K562 (cell line): ENCODE results near the gene GARNL3. TPM values are rescaled to one million over a fixed set of nuclear protein-coding genes. Genes with fewer than 3 reads are reported as not detected.

Experiments used
- ATAC-seq: fragments of 200-7000 bp; cut with Tn5 transposase; 3 replicates; pipeline ENCODE4 v1.9.1; 2020; ENCODE audit warnings: moderate library complexity
- BruUV-seq: library from RNA; stranded (reverse); fragments of 400-500 nt; replicated peaks from 2 replicates; lab custom pipeline; 2021; lab: Mats Ljungman, UMichigan
- CTCF ChIA-PET: fragments of 300-600 bp; formaldehyde crosslinking; extraction: SDS; loops from one replicate; lab custom pipeline; 2021; ENCODE audit warnings: low intra/inter-chr PET ratio; lab: Yijun Ruan, JAX
- POLR2A ChIA-PET: fragments of 300-600, 350-650 bp; sonication (Branson Sonifier 250); formaldehyde crosslinking; extraction: SDS; loops from one replicate; lab custom pipeline; 2021; ENCODE audit warnings: antibody characterized with exemption, inconsistent platforms; lab: Yijun Ruan, JAX
- DNase-seq, 4 experiments: peaks; one replicate each; pipeline versions ENCODE4 v3.0.0 to v3.0.0-alpha.2; 2011 to 2018; ENCODE audit warnings: low spot score in 3 of 4, mixed read lengths in 3 of 4; ENCODE audit errors: extremely low read depth in 1 of 4
- FAIRE-seq: peaks from 2 replicates; lab custom pipeline; 2011; peaks lifted over from hg19 to GRCh38; lab: Jason Lieb, UNC
- H2AFZ ChIP-seq: 2 replicates; pipeline ENCODE4 v1.6.0; 2011; ENCODE audit warnings: low read depth, low read length, control low read depth, inconsistent platforms
- H3K27ac ChIP-seq: fragments of 200-600 bp; 3 replicates; pipeline ENCODE4 v1.8.0; 2011; ENCODE audit warnings: low read depth, mild to moderate bottlenecking, control low read depth, inconsistent platforms, low read length, moderate library complexity, mixed read lengths; ENCODE audit errors: extremely low read depth
- H3K27me3 ChIP-seq, 2 experiments: fragments of 300-600 bp in 1 of 2; 2 replicates in 1 of 2; 3 replicates in 1 of 2; pipeline versions ENCODE4 v1.6.0 to v1.8.0; 2011; ENCODE audit warnings: inconsistent platforms in 2 of 2, low read length in 2 of 2, mild to moderate bottlenecking in 1 of 2, mixed read lengths in 1 of 2, moderate library complexity in 1 of 2; ENCODE audit not compliant: control insufficient read depth in 2 of 2, insufficient read depth in 2 of 2
- H3K36me3 ChIP-seq: fragments of 300-600 bp; 3 replicates; pipeline ENCODE4 v1.8.0; 2011; ENCODE audit warnings: mild to moderate bottlenecking, low read length, inconsistent platforms; ENCODE audit not compliant: control insufficient read depth, insufficient read depth
- H3K4me1 ChIP-seq, 2 experiments: fragments of 200-600 bp in 1 of 2; replicated peaks in 1 of 2; 2 replicates in 1 of 2; 3 replicates in 1 of 2; pipeline versions ENCODE4 v1.5.1 to v1.8.0; 2011; ENCODE audit warnings: inconsistent platforms in 2 of 2, low read length in 2 of 2, mild to moderate bottlenecking in 1 of 2, mixed read lengths in 1 of 2, moderate library complexity in 1 of 2; ENCODE audit not compliant: control insufficient read depth in 2 of 2, insufficient read depth in 2 of 2
- H3K4me2 ChIP-seq: 2 replicates; pipeline ENCODE4 v1.6.1; 2011; ENCODE audit warnings: low read length, control low read depth, inconsistent platforms, mixed read lengths; ENCODE audit not compliant: insufficient read depth
- H3K4me3 ChIP-seq: fragments of 200-600 bp; sonication (generic), shearing (Covaris generic); 2 replicates; pipeline ENCODE4 v1.5.1; 2016; ENCODE audit warnings: control low read depth, inconsistent platforms
- H3K79me2 ChIP-seq: fragments of 200-600 bp; 3 replicates; pipeline ENCODE4 v1.8.0; 2011; ENCODE audit warnings: low read length, inconsistent platforms; ENCODE audit not compliant: control insufficient read depth, insufficient read depth
- H3K9ac ChIP-seq, 2 experiments: 2 replicates each; pipeline versions ENCODE4 v1.6.0 to v1.6.1; 2011; ENCODE audit warnings: low read depth in 2 of 2, low read length in 2 of 2, control low read depth in 1 of 2, inconsistent platforms in 1 of 2, mild to moderate bottlenecking in 1 of 2, mixed read lengths in 1 of 2; ENCODE audit not compliant: insufficient read depth in 1 of 2
- H3K9me1 ChIP-seq: one replicate; pipeline ENCODE4 v1.6.0; 2011; ENCODE audit warnings: inconsistent platforms, mild to moderate bottlenecking, low read length, moderate library complexity; ENCODE audit not compliant: control insufficient read depth, insufficient read depth
- H3K9me3 ChIP-seq: replicated peaks from 2 replicates; pipeline ENCODE4 v1.5.1; 2011; ENCODE audit warnings: low read depth, low read length, inconsistent platforms; ENCODE audit not compliant: control insufficient read depth, insufficient read depth
- H4K20me1 ChIP-seq: replicated peaks from 2 replicates; pipeline ENCODE4 v1.6.1; 2011; ENCODE audit warnings: low read length, inconsistent platforms, mixed read lengths; ENCODE audit not compliant: control insufficient read depth, insufficient read depth
- FIP1L1 ChIP-seq: fragments of 200-400 bp; formaldehyde crosslinking; IDR thresholded peaks from 2 replicates; pipeline ENCODE4 v1.6.1; 2018; ENCODE audit warnings: mild to moderate bottlenecking, low read depth, low read length; ENCODE audit not compliant: poor library complexity, severe bottlenecking
- PKNOX1 ChIP-seq: fragments of 450-650 bp; IDR thresholded peaks from 2 replicates; pipeline ENCODE4 v1.6.1; 2016
- RAD21 ChIP-seq, 2 experiments: fragments of 250-450 bp in 1 of 2; fragments of 450-650 bp in 1 of 2; sonication (Bioruptor Pico) in 1 of 2; formaldehyde crosslinking in 1 of 2; IDR thresholded peaks in 1 of 2; conservative IDR thresholded peaks in 1 of 2; 2 replicates each; pipeline versions ENCODE4 v1.4.0 to v1.8.0; 2020 to 2022; ENCODE audit warnings: mild to moderate bottlenecking in 2 of 2, moderate library complexity in 1 of 2
- ZSCAN32 ChIP-seq: fragments of 450-650 bp; formaldehyde crosslinking; IDR thresholded peaks from 2 replicates; pipeline ENCODE4 v1.4.0; 2020; ENCODE audit warnings: mild to moderate bottlenecking, moderate library complexity
- WGBS: fragments of 100-300 bp; shearing (Covaris generic); methylation state at CpG from one replicate; pipeline ENCODE4 v1.1.6; 2016; ENCODE audit warnings: low coverage, mixed read lengths; ENCODE audit not compliant: insufficient coverage; ENCODE audit errors: missing lambda C conversion rate; 5-methylcytosine and 5-hydroxymethylcytosine counted together
- in situ Hi-C: fragments of 300-500 bp; cut with MboI; formaldehyde crosslinking; loops from 4 replicates; pipeline ENCODE4 v1.15.0; 2018; ENCODE audit warnings: inconsistent platforms, mixed read lengths
- intact Hi-C: fragments of 100-400 bp; cut with micrococcal nuclease; formaldehyde crosslinking; loops from 2 replicates; pipeline ENCODE4 v1.14.2; 2022
- polyA plus RNA-seq, 8 experiments: library from polyadenylated mRNA; depleted of rRNA in 4 of 8; stranded (reverse) in 5 of 8; unstranded in 3 of 8; fragments of >200 nt; fragmentation: Nextera tagmentation in 2 of 8; fragmentation: Illumina TruSeq in 1 of 8; extraction: Ambion mirVana in 2 of 8; extraction: Trizol in 1 of 8; gene quantifications; 2 replicates each; pipeline versions ENCODE4 v1.2.1 to v1.2.3, GENCODE V29; 2011 to 2014; ENCODE audit warnings: inconsistent platforms in 1 of 8, missing spikeins in 1 of 8
- total RNA-seq, 7 experiments: library from RNA; depleted of rRNA in 6 of 7; stranded (reverse); fragments of >200 nt in 6 of 7; fragmentation: Illumina TruSeq in 2 of 7; extraction: Trizol in 2 of 7; gene quantifications; 2 replicates each; pipeline versions ENCODE4 v1.2.1 to v1.2.3, GENCODE V29; 2011 to 2021; ENCODE audit warnings: low replicate concordance in 1 of 7
- TF ChIP-seq, protein P1 (sequence below), 3 experiments: IDR thresholded peaks in 2 of 3; conservative IDR thresholded peaks in 1 of 3; 2 replicates each; pipeline ENCODE4 v1.5.1; 2011 to 2012; ENCODE audit warnings: low read length in 3 of 3, mild to moderate bottlenecking in 3 of 3, control low read depth in 2 of 3, improper control_type of control experiment in 1 of 3, inconsistent platforms in 1 of 3, low read depth in 1 of 3, mixed read lengths in 1 of 3, moderate library complexity in 1 of 3; ENCODE audit not compliant: insufficient read depth in 2 of 3

The GARNL3 gene
- total and polyA plus RNA-seq, 9 of the 15 experiments (the other 6 are each of a cell fraction or from before 2014, with no cell fraction given): 0.35 to 2.7 (median 1.6) TPM

GRCh38 chr9:127309715-127310114 lies 45.1 kb downstream of the GARNL3 start:
- no peak overlapping the region for H2AFZ ChIP-seq
- FAIRE-seq (no peak), DNase-seq (no peak), ATAC-seq (no peak)
- no peaks in the 10 kb centered on the region for H4K20me1 ChIP-seq
- no peak overlapping the region for H3K9ac ChIP-seq
- no peaks in the 10 kb centered on the region for H3K9me1 ChIP-seq
- POLR2A ChIA-PET: interaction anchor here (1.2 kb wide), 2 partner anchors 18 to 47 kb away, joined by 3 to 5 read pairs; no protein-coding TSS in a partner anchor
- H3K79me2 ChIP-seq: no peaks in the 10 kb centered on the region
- no peaks in the 10 kb centered on the region for H3K36me3 ChIP-seq
- in situ Hi-C loops: no loop called here
- H3K27ac ChIP-seq: no peak overlapping the region
- BruUV-seq: no TSS peak
- WGBS: 3% methylated on average over 4 of the region's 4 CpGs
- TF ChIP-seq ZSCAN32: no peak
- TF ChIP-seq PKNOX1: 0 out of 2 replicates have a peak, but pooled peaks have one; percentile 8
- peaks cover 0 to 2% of the 10 kb centered on the region in 2 experiments; a peak in 1 of 5 replicates for H3K27me3 ChIP-seq
- intact Hi-C loops: loop anchor here (5.0 kb wide), 2 partner anchors 53 to 278 kb away; no protein-coding TSS in a partner anchor
- no peak overlapping the region for H3K4me2 ChIP-seq
- no peaks in the 10 kb centered on the region; a peak in 1 of 5 replicates for H3K4me1 ChIP-seq
- no peaks in the 10 kb centered on the region for H3K9me3 ChIP-seq
- CTCF ChIA-PET: no interaction called here
- no peak overlapping the region for H3K4me3 ChIP-seq

DNA sequence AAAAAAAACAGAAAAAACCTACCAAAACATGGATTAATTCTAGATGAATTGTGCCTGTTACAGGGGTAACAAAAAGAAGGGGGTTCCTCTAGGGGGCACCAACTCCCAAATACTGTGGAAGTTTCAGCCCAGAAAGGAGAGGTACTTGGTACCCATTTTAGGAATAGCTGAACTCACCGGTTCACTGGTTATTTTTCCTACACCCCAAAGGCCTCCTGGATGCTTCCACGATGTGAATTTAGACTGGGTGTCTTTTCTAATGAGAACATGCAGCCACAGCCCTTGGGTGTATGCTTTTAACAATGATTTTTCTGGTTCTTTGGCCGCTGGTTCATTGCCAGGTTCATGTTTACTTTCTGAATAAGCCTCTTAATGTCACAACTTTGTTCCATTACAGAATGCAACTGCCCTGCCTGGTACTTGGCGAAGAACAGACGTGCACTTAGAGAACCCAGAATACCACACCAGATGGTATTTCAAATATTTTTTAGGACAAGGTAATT lies 46.7 kb downstream of the GARNL3 start:
- DNase-seq (peak; percentile 25 to 45 (median 38)), ATAC-seq (peak; percentile 65; the same call in 1 of the 3 replicates), FAIRE-seq (no peak)
- 0 out of 2 replicates have a peak overlapping the region, but pooled peaks have one; percentile 53 for H2AFZ ChIP-seq
- H3K4me3 ChIP-seq: no peak overlapping the region
- no peaks in the 10 kb centered on the region for H3K36me3 ChIP-seq
- H3K79me2 ChIP-seq: no peaks in the 10 kb centered on the region
- H3K27ac ChIP-seq: no peak overlapping the region
- H4K20me1 ChIP-seq: no peaks in the 10 kb centered on the region
- no peaks in the 10 kb centered on the region; a peak in 1 of 5 replicates for H3K4me1 ChIP-seq
- in situ Hi-C loops (no loop called here), intact Hi-C loops (loop anchor here (5.0 kb wide), 2 partner anchors 51 to 276 kb away; no protein-coding TSS in a partner anchor)
- H3K9ac ChIP-seq: no peak overlapping the region
- no TSS peak for BruUV-seq
- no peaks in the 10 kb centered on the region for H3K9me1 ChIP-seq
- 27% methylated on average over 5 of the region's 5 CpGs for WGBS
- ChIA-PET CTCF (interaction anchor here (0.6 to 1.1 kb wide), 3 partner anchors 186 to 418 kb away, joined by 3 to 4 read pairs (median 4); no protein-coding TSS in a partner anchor), POLR2A (interaction anchor here (0.6 to 1.7 kb wide), 4 partner anchors 10 to 26 kb away, joined by 3 to 4 read pairs (median 3); no protein-coding TSS in a partner anchor)
- no peaks in the 10 kb centered on the region for H3K9me3 ChIP-seq
- H3K27me3 ChIP-seq: peaks cover 0 to 4% of the 10 kb centered on the region in 2 experiments; a peak in 1 of 5 replicates
- H3K4me2 ChIP-seq: no peak overlapping the region
- TF ChIP-seq FIP1L1 (no peak), RAD21 (CRISPR knock-in tag; conservative IDR thresholded peaks at IDR 0.05 in 1 of 2, IDR thresholded peaks at IDR 0.05 in 1 of 2) (peak; percentile 30 to 42; a peak in 3 of 4 replicates)
- TF ChIP-seq, protein P1, sequence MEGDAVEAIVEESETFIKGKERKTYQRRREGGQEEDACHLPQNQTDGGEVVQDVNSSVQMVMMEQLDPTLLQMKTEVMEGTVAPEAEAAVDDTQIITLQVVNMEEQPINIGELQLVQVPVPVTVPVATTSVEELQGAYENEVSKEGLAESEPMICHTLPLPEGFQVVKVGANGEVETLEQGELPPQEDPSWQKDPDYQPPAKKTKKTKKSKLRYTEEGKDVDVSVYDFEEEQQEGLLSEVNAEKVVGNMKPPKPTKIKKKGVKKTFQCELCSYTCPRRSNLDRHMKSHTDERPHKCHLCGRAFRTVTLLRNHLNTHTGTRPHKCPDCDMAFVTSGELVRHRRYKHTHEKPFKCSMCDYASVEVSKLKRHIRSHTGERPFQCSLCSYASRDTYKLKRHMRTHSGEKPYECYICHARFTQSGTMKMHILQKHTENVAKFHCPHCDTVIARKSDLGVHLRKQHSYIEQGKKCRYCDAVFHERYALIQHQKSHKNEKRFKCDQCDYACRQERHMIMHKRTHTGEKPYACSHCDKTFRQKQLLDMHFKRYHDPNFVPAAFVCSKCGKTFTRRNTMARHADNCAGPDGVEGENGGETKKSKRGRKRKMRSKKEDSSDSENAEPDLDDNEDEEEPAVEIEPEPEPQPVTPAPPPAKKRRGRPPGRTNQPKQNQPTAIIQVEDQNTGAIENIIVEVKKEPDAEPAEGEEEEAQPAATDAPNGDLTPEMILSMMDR (IDR thresholded peaks at IDR 0.05 in 2 of 3, conservative IDR thresholded peaks at IDR 0.05 in 1 of 3; ENCODE audit: insufficient read depth in 2 of 3, low read depth in 1 of 3, low read length in 3 of 3): peak; percentile 36 to 66 (median 58); a peak in 5 of 6 replicates
